Measurements from ENCODE around the gene CRHR1. TPM values are rescaled to one million over a fixed set of nuclear protein-coding genes. Genes with fewer than 3 reads are reported as not detected.
"Not testable (repeated sequence)": the region's sequence is repeated elsewhere in the genome, so short reads cannot be mapped to it uniquely, and the experiment has no call there.

CRHR1 gene
- polyA plus RNA-seq (ENCODE audit: insufficient read length): not detected

DNA sequence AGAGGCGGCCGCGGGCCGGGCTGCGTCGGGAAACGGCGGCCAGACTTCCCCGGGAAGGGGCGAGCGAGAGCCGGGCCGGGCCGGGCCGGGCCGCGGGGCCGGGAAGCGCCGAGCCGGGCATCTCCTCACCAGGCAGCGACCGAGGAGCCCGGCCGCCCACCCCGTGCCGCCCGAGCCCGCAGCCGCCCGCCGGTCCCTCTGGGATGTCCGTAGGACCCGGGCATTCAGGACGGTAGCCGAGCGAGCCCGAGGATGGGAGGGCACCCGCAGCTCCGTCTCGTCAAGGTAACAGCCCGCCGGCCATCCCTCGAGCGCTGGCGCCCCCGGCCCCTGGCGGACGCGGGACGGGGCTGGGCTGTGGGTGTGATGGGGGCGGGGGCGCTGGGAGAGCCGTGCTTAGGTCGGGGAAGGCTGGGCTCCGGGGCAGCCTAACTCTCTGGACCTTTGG is at the start of gene CRHR1:
TSS of gene CRHR1 (plus strand) at position 28 of the 448 bp plus-strand sequence. CDS start at position 253, 225 bp downstream.
- no peak for DNase-seq

DNA sequence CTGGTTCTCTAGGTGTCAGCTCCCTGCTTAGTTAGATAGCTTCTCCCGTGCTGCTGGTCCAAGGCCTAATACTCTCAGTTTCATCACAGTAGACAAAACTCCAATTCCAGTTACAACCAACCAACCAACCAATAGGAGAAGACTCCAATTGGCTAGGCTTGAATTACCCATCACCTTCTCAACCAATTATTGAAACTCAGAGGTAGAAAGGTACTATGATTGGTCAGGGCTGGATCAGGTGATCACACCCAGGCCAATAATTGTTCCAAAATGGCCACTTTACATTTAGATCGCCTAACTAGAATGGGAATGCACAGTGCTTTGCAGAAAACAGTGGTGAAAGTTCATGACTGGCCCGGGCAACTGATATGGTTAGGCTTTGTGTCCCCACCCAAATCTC is 49.5 kb upstream of the CRHR1 start:
- no peak for DNase-seq

DNA sequence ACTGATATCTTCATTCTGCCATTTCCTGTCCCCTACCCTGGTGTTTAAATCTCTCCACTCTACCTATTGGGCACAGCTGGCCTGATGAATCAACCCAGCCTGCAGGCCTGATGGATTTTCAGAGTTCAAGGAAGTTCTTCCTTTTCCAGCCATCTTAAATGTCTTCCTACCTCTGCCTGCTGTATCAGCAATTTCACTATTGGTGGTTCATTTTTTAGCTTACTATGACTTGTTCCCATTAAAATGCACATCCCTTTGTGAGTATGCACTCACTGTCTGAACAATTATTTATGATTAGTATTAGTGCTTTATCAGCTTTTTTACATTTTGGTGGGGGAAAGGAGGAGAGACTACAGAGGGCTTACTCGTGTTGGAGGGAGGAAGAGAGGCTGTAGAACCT is 48.6 kb upstream of the CRHR1 start:
- DNase-seq: no peak

DNA sequence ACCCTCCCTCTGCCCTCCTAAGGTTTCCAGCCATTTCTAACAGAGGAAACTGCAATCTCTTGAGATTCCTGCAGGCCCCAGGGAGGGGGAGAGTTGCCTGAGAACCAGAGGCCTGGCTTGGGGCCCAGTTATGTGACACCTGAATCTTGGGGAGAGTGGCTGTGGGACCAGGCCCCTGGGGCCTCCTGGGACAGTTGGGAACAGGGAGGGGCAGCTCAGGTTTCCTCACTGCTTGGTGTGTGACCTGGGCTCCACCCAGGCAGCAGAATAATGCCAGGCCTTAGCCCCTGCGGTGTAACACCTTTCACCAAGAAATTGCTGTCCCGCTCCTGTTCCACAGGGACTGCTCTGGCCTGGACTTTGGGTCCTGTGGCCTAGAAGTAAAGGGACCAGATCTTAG is 44.3 kb upstream of the CRHR1 start:
- DNase-seq: no peak

DNA sequence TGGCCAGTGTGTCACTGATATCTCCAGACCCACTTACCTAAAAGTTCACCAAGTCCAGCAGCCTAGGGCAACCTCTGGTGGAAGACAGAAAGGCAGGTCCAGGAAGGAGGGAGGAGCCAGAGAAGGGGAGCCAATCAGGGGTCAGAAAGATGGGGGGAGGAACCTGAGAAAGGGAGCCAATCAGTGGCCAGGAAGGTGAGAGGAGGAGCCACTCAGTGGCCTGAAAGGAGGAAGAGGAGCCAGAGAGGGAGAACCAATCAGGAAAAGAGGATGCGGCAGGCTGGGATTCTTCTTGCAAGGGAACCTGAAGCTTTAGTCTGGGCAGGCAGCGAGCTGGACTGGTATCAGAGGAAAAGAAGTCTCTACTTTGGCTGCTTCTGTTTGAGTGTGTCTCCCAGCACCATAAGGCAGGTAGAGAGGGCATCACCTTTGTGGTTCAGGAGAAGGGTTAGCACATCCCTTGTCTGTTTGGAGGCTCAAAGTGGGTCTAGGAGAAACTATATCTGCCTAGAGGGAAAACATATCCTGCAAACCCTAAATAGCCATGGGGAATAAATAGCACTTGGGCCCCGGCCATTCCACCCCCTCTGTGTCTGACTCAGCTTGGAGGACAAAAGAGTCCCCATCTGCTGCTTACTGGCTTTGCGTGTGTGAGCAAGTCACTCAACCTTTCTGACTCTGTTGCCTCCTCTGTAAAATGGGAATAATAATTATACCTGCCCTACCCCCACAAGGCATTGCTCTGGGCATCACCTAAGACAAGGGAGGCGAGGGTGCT is 43.4 kb upstream of the CRHR1 start:
- no peak for DNase-seq

DNA sequence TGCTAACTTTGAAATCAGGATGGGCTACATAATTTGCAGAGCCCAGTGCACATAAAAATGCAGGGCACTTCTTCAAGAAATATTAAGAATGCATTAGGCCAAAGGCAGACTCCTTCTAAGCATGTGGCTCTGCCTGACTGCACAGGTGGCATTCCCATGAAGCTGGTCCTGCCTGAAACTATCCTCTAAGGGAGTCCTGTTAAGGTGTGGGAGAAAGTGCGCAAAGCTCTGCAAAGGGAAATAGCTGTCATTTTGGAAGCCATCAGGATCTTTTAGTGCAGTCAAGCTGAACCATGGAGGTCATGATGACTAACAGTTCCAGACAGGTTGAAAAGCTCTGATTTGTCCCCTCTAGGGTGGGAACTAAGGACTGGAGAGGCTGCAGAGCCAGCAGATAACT is 41.9 kb upstream of the CRHR1 start:
- no peak for DNase-seq

DNA sequence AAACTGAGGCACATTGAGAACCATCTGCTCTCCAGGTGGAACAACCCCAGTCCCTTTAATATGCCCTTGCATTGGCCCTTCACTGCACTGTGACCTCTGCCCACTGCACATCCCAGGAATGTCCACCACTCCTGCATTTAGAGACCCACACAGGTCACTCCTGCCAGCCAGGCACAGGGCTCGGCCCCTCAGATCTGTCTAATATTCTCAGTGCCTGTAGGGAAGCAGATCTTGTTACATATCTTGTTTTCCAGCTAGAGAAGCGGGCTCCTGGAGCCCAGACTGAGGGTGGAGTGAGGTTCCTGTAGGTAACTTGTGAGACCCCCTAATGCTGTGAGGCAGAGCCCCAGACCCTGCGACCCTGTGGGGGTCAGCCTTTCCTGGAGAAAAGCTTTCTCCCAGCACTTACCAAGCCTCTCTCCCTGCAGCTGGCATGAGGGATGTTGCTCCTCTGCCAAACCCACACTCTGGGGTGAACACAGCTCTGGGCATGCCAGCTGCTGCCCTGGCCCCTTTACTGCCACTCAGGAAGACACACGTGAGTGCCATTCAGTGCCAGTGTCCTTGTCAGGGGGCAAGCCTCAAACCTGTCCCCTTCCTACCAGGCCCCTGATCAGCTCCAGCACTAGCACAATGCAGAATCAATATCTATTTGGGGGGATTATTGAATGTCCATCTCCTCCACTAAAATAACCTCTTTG is 40.3 kb upstream of the CRHR1 start:
- no peak for DNase-seq

DNA sequence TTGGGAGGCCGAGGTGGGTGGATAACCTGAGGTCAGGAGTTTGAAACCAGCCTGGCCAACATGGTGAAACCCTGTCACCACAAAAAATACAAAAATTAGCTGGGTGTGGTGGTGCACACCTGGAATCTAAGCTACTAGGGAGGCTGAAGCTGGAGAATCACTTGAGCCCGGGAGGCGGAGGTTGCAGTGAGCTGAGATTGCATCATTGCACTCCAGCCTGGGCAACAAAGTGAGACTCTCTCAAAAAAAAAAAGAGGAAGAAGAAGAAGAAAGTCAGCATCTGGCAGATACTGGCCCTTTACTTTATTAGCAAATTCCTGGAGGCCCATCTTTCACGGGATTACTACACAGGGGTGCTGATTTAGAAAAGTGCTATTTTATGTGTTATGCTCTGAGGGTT is 39.3 kb upstream of the CRHR1 start:
- DNase-seq: not testable (repeated sequence)

DNA sequence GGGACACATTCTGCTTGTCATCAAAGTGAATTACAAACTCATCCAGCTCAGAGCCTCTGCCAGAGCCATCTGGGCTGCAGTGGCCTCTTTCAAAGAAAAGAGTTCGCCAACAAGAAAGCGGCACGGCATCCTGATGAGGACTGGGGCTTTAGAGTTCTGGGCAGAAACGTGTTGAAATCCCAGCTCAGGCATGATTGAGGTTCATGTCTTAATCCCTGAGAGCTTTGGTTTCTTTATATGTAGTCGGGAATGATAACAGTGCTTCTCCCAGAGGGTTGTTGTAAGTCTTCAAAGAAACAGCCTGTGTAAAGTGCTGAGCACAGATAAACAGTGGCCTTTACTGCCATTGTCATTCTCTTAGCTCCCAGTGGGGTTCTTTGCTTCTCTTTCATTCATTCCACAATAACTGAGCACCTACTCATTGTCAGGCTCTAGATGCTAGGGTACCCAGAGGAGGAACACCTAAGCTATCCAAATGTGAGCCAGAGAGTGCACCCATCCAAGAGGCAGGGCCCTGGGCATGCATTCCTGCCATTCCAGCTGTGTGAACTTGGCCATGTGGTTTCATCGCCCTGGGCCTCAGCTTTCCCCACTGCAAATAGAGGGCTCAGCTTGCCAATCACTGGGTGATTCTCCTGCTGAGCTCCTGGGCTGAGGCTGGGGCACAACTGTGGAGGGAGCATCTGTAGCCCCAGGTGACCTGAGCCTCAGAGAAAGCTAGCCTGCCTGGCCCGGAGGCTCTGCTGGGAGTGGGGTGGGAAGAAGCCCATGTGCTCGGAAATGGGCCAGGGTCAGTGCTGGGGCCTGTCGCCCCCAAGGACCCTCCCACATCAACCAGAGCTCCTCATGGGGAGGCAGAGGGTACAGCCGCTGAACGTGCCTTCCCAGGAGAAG is 38.3 kb upstream of the CRHR1 start:
- no peak for DNase-seq

DNA sequence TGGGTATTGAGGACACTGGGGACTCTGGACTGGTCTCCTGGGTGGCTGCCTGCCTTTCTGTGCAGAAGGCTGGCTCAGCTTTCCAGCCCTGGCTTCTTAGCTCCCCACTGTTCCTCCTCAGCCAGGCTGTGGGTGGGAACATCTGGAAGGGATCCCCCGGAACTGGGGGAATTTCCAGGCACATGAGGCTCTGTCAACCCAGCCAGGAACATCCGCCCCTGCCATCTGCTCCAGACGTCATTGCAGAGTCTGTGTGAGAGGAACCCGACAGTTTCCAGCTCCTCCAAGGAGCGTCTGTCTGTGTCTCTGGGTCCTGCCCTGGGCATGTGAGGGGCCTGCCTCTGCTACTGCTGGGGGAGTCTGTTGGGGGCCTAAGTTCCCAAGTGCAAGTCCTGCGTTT is 36.2 kb upstream of the CRHR1 start:
- DNase-seq: peak; percentile 26

DNA sequence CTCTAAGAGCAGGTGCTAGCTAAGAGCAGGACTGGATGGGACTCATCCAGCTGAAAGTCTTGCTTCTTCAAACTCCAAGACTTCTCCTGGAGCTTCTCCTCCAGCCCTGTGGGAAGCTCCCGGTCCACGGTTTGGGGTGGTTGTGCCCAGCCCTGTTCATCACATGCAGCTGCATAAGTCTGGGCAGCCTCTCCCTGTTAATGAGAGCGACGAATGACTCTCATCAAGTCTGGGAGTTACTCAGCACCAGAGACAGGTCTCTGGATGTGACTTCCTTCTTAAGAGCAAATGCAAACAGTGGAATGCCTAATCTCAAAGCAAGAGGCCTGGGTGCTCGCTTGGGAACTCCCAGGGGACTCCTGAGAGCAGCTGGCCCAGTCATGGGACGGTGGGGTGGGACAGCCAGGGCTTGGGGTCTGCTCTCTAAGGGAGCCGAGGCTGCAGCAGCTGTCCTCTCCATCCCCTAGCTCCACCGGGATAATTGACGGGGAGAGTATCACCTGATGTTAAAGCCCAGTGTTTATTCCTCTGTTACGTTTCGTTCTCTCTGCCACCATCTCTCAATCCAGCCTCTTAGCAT is 35.3 kb upstream of the CRHR1 start:
- no peak for DNase-seq

DNA sequence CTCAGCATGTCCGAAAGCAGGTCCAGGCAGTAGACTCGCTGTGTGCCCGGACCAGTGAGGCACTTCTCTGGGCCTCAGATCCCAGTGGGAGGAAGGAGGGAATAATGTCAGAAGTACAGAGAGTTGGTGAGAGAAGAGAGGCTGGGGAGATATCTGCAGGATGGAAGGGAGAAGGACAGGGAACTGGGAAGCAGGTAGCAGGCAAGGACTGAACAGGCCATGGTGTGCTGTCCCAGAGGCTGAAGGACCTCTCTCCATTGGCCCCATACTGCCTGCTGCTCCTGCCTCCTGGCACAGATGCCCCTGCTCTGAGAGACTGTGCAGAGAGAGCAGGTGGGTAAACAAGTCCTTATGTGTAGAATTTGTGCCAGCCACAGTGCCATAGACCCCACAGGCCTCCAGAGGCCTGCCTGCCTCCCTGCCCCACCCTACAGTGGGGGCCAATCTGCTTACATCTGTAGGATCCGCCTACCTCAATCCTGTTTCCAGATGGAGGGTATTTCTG is 34.2 kb upstream of the CRHR1 start:
- DNase-seq: no peak

DNA sequence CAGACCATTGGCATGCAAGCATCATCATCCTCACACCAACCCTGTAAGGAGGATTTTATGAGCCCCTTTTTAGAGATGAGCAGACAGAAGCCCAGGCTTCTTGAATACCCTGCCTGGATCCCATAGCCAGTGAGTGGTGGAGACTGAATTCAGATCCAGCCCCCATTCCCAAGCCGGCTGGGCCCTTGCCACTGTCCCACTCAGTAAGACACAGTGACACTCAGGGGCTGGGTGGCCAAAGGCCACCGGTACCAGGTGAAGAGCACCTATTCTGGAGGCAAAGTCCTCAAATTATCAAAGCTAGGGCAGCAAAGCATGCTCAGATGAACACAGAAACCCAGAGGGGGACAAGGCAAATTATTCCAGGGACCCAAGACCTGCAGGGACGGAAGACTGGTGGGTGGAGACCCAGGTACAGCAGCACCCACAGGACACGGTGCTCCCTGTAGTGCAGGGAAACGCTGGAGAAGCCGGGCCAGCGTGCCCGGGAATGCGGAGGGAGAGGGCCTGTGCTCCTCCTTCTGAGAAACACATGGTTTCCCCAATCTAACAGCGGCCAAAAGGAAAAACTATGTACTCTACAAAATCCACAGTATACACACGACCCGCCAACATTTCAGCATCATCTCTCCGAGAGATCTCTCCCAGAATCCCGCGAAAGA is 33.2 kb upstream of the CRHR1 start:
- DNase-seq: no peak

DNA sequence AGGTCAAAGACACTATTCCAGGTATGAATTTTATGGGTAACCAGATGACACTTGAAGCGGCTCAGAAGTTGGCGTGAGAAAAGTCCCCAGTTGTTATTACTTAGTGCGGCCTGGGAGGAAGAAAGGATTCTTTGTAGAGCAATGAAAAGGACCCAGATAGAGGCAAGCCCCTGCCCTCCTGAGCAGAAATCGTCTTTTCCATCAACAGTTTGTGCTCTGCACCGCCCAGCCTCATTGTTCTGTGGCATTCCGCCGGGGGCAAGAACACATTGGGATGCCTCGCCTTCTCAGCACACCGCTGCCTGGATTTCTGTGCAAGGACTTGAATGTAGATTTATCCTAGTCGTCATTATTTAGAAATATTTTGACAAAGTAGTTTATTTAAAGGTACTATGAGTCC is 32.7 kb upstream of the CRHR1 start:
- no peak for DNase-seq

DNA sequence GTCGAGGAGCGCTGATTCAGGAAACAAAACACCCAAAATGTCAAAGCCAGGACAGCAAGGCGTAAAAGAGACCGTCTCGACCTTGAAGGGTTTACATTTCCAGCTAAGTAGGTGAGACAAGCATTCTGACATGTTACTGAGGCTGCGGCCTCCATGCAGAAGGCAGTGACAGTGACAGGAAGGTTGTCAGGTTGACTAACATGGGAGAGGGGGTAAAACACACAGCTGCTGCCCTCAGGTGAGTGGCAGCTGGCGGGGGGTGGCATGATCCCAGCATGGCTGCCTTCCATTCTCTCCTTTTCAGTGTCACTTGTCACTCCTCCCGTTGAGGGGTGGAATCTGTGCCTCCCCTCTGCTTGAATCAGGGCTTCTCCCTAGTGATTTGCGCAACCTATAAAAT is 31.9 kb upstream of the CRHR1 start:
- DNase-seq: no peak

DNA sequence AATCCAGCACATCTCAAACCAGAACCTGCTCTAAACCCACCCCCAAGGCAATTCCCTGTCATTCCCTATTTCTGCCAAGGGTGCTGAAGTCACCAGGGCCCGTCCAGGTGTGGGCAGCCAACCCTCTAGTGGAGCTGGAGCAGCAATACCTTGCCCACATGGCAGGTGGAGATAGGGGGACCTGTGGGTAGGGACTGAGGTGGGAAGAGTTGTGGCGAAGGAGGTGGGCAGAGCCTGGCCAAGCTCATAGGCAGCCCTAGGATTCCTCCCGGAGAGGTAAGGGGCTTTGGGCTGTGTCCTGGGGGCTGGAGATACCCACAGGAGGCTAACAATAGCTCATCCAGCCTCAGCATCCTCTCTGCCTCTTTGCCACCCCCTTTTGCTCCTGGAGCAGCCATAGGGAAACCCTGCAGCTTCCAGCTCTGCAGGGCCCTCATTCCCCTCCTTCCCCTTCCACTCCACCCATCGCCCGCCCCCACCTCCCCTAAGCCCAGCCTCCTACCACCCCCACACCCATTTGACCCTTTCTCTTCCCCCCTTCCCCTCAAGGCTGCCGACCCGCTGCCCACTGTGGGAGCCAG is 30.4 kb upstream of the CRHR1 start:
- no peak for DNase-seq

DNA sequence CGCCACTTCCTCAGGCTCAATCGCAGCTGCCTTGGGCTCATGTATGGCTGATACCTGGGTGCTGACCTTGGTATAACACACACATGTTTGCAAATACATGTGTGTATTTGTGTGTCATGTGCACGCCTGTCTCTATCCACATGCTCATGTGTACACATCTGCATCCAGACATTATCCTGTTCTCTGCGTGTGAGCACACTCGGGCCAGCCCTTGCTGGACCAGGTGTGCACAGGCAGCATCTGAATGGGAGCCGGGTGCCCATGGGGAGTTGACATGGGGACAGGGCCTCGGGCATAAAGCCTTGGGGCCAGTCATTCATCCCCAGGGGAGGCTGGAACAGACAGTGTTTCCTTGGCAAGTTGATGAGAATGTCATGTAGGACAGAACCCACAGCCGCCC is 29.1 kb upstream of the CRHR1 start:
- DNase-seq: no peak

DNA sequence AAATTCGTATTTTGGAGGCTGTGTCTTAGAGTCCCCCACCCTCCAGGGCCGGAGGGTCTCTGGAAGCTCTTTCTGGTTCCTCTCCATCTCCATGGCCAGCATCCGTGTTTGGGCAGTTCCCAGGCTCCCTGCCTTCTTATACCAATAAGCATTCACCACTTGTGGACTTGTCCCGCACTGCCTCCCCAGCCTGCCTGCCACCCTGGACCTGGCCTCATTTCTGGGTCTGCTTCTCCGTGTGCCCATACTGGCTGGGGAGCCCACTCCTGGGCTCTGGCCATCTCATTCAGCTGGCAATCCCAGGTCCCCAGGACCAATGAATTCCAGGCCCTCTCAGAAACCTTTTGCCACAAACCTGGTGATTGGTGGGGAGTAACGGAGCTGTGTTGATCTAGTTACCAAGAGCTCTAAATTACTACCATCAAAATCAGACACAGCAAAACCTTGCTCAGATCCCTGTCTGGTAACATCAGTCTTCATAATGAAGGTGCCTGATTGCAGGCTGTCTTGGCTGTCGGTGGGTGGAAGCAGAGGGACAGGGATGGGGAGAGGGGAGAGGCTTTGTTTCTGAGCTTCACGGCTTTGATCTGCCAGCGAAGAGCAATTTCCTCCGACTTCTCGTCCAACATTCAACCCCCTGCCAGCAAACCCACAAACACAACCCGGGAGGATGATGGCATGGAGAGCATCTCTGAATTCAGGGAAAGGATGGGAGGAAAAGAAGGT is 27.7 kb upstream of the CRHR1 start:
- DNase-seq: no peak

DNA sequence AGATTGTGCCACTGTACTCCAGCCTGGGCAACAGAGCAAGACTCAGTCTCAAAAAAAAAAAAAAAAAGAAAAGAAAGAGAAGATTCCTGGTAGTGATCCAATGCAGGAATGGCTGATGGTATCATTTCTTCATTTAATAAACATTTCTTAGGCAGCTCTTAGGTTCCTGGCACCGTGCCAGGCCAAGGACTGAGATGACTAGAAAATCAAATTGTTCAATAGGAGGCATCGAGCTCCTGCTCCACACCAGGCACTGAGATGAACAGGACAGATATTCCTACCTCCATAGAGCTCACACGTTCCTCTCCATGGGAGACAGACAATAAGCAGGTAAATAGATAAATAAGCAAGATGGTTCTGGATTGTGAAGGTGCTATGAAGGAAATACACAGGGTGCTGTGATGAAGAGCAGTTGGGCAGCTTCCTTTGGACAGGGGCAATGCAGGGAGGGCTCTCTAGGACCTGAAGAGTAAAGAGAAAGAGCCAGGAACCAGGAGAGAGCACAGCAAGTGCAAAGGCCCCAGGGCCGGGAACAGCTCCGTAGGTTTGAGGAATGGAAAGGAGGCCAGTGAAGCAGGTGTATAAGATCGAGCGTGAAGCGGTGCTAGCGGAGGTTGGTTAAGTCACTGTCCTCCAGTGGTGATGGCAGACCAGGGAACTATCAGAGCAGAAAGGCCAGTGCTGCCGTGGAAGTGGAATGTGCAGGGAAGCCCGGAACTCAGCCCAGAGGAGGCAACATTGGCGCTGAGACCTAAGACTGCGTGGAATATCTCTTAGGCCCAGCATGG is 26.5 kb upstream of the CRHR1 start:
- no peak for DNase-seq

DNA sequence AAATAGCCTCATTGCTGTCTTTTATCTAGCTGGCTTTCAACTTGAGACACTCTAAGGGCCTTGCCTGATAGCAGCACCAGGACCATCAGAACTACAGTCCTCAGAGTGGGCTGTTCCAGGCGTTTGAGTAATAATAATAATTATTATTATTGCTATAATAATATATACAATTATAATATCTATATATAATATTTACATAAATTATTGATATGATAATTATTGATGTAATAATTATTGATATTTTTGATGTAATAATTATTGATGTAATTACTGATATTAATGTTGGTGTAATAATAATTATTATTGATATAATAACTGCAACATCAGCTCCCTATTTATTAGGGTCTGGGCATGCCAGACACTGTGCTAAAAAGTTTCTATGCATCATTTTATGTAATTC is 25.6 kb upstream of the CRHR1 start:
- no peak for DNase-seq

All from hindlimb muscle (tissue), 1 donor.